PC-9 (cell line): ENCODE data around the gene LRRC28. TPM values are rescaled to one million over a fixed set of nuclear protein-coding genes. Genes with fewer than 3 reads are reported as not detected.
A peak's percentile ranks its signal among the peaks of the same experiment; 100 is the strongest.

ENCODE experiments used
- BruUV-seq: library from RNA; stranded (reverse); fragments of 400-500 nt; replicated peaks from 2 replicates; lab custom pipeline; 2021; lab: Mats Ljungman, UMichigan
- CTCF ChIA-PET: fragments of 300-600 bp; sonication (Branson Sonifier 250); formaldehyde crosslinking; loops from one replicate; lab custom pipeline; 2022; ENCODE audit warnings: antibody characterized with exemption; lab: Charles Lee
- POLR2A ChIA-PET: fragments of 300-600 bp; sonication (Branson Sonifier 250); formaldehyde crosslinking; loops from one replicate; lab custom pipeline; 2022; ENCODE audit warnings: antibody characterized with exemption; ENCODE audit not compliant: unreplicated experiment; lab: Charles Lee
- DNase-seq, 2 experiments: peaks; one replicate each; pipeline versions ENCODE4 v3.0.0 to v3.0.0-alpha.2; 2015 to 2022; ENCODE audit warnings: mixed read lengths in 1 of 2
- H2AFZ ChIP-seq: fragments of 200-600 bp; sonication (generic); 2 replicates; pipeline ENCODE4 v1.8.1; 2017; ENCODE audit warnings: antibody characterized with exemption
- H3F3A ChIP-seq: fragments of 200-600 bp; sonication (generic); 2 replicates; pipeline ENCODE4 v1.8.1; 2017; ENCODE audit warnings: antibody characterized with exemption, mild to moderate bottlenecking, low read depth; ENCODE audit not compliant: insufficient read depth
- H3K27ac ChIP-seq: fragments of 200-600 bp; sonication (generic); 2 replicates; pipeline ENCODE4 v1.6.1; 2016; ENCODE audit warnings: mixed run types
- H3K27me3 ChIP-seq: fragments of 200-600 bp; sonication (generic); 2 replicates; pipeline ENCODE4 v1.6.1; 2016; ENCODE audit warnings: low read depth, mixed run types; ENCODE audit not compliant: insufficient read depth
- H3K36me3 ChIP-seq: fragments of 200-600 bp; sonication (generic); 2 replicates; pipeline ENCODE4 v1.6.1; 2016; ENCODE audit warnings: low read depth, mixed run types
- H3K4me1 ChIP-seq: fragments of 200-600 bp; sonication (generic); replicated peaks from 2 replicates; pipeline ENCODE4 v1.6.1; 2016; ENCODE audit warnings: mixed run types; ENCODE audit not compliant: insufficient read depth
- H3K4me2 ChIP-seq: fragments of 200-600 bp; sonication (generic); 2 replicates; pipeline ENCODE4 v1.6.1; 2017; ENCODE audit warnings: mixed run types
- H3K4me3 ChIP-seq: fragments of 200-600 bp; sonication (generic); 2 replicates; pipeline ENCODE4 v1.6.1; 2016; ENCODE audit warnings: mixed run types
- H3K79me2 ChIP-seq: fragments of 200-600 bp; sonication (generic); 2 replicates; pipeline ENCODE4 v1.6.1; 2017; ENCODE audit warnings: low read depth, mixed run types
- H3K9me2 ChIP-seq: fragments of 200-600 bp; sonication (generic); 2 replicates; pipeline ENCODE4 v1.8.1; 2017; ENCODE audit warnings: mild to moderate bottlenecking; ENCODE audit not compliant: insufficient read depth
- H3K9me3 ChIP-seq: fragments of 200-600 bp; sonication (generic); 2 replicates; pipeline ENCODE4 v1.8.1; 2016; ENCODE audit warnings: low read depth; ENCODE audit not compliant: insufficient read depth
- H4K20me1 ChIP-seq: fragments of 200-600 bp; sonication (generic); 2 replicates; pipeline ENCODE4 v1.8.1; 2017; ENCODE audit not compliant: insufficient read depth
- CTCF ChIP-seq: fragments of 200-600 bp; sonication (generic); conservative IDR thresholded peaks from 2 replicates; pipeline ENCODE4 v1.6.1; 2017; ENCODE audit warnings: mixed run types, antibody characterized with exemption, mild to moderate bottlenecking, moderate library complexity
- EZH2 ChIP-seq: fragments of 200-600 bp; sonication (generic); IDR thresholded peaks from 2 replicates; pipeline ENCODE4 v1.8.0; 2017; ENCODE audit warnings: antibody characterized with exemption, low read depth
- intact Hi-C: fragments of 100-400 bp; cut with micrococcal nuclease; formaldehyde crosslinking; loops from one replicate; pipeline ENCODE4 v1.10.0; 2022; ENCODE audit not compliant: unreplicated experiment
- total RNA-seq: library from RNA; stranded (reverse); gene quantifications from 2 replicates; pipeline ENCODE4 v1.2.3, GENCODE V29; 2021

The LRRC28 gene
- total RNA-seq, 1 experiment from 2014 or later: 13.5 TPM

GRCh38 chr15:99312228-99312627, 60.9 kb downstream of the LRRC28 start:
- Histone ChIP-seq H3F3A (no peaks in the 10 kb centered on the region), H3K4me1 (no peaks in the 10 kb centered on the region), H3K9me2 (no peaks in the 10 kb centered on the region), H3K4me2 (no peak overlapping the region), H3K4me3 (no peak overlapping the region), H3K27me3 (no peaks in the 10 kb centered on the region), H2AFZ (no peak overlapping the region), H4K20me1 (no peaks in the 10 kb centered on the region), H3K27ac (no peak overlapping the region), H3K36me3 (no peaks in the 10 kb centered on the region), H3K79me2 (no peaks in the 10 kb centered on the region), H3K9me3 (peaks cover 9% of the 10 kb centered on the region; the same call in 1 of the 2 replicates)
- CTCF ChIA-PET: no interaction called here
- DNase-seq: no peak
- no TSS peak for BruUV-seq
- intact Hi-C loops: no loop called here
- no peak for TF ChIP-seq EZH2
- no peak for TF ChIP-seq CTCF
- POLR2A ChIA-PET: no interaction called here

- ChIA-PET CTCF (no interaction called here), POLR2A (no interaction called here)
- DNase-seq: no peak
These were observed 61.5 kb downstream of the LRRC28 start for GRCh38 chr15:99312794-99313193.

DNA sequence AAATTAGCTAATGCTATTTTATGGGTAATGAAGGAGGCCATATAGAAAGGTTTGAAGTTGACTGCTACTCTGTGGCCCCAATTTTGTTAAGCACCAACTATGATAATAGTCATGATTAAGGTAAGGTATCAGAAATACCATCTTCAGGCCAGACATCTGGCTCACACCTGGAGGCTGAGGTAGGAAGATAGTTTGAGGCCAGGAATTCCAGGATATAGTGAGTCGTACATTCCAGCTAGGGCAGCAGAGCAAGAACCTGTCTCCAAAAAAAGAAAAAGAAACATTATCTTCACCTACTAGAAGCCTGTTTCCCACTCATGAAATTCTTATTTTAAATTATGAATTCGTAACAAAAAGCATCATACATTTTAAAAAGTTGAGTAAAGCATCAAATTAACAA, 64.4 kb downstream of the LRRC28 start:
- no peaks in the 10 kb centered on the region for H3F3A ChIP-seq
- peak in 1 of 2 experiments; percentile 8 for DNase-seq
- TF ChIP-seq EZH2: no peak
- TF ChIP-seq CTCF: no peak
- H3K4me1 ChIP-seq: no peaks in the 10 kb centered on the region
- H3K36me3 ChIP-seq: no peaks in the 10 kb centered on the region
- H3K79me2 ChIP-seq: no peaks in the 10 kb centered on the region
- H3K9me2 ChIP-seq: no peaks in the 10 kb centered on the region
- BruUV-seq: no TSS peak
- peaks cover 9% of the 10 kb centered on the region; the same call in 1 of the 2 replicates for H3K9me3 ChIP-seq
- H2AFZ ChIP-seq: no peak overlapping the region
- CTCF ChIA-PET: no interaction called here
- POLR2A ChIA-PET: no interaction called here
- no peak overlapping the region for H3K4me3 ChIP-seq
- intact Hi-C loops: no loop called here
- H4K20me1 ChIP-seq: no peaks in the 10 kb centered on the region
- no peak overlapping the region for H3K27ac ChIP-seq
- no peaks in the 10 kb centered on the region for H3K27me3 ChIP-seq
- no peak overlapping the region for H3K4me2 ChIP-seq

More at GRCh38 chr15:99312794-99313193, 61.5 kb downstream of the LRRC28 start:
- no peaks in the 10 kb centered on the region for H3K9me2 ChIP-seq
- H3K27ac ChIP-seq: no peak overlapping the region
- H3K4me3 ChIP-seq: no peak overlapping the region
- no TSS peak for BruUV-seq
- no peak overlapping the region for H2AFZ ChIP-seq
- H3K9me3 ChIP-seq: peaks cover 9% of the 10 kb centered on the region; the same call in 1 of the 2 replicates
- intact Hi-C loops: no loop called here
- TF ChIP-seq CTCF (no peak), EZH2 (no peak)
- no peaks in the 10 kb centered on the region for H3K4me1 ChIP-seq
- H3K36me3 ChIP-seq: no peaks in the 10 kb centered on the region
- H3K27me3 ChIP-seq: no peaks in the 10 kb centered on the region
- no peaks in the 10 kb centered on the region for H4K20me1 ChIP-seq
- no peak overlapping the region for H3K4me2 ChIP-seq
- no peaks in the 10 kb centered on the region for H3F3A ChIP-seq
- H3K79me2 ChIP-seq: no peaks in the 10 kb centered on the region
